ENCODE measurements around the gene TERC.

- TF ChIP-seq CTCF (IDR thresholded peaks at IDR 0.05; ENCODE audit: insufficient read depth, low read depth, low read length) (no peak), EZH2 (IDR thresholded peaks at IDR 0.05; ENCODE audit: insufficient read depth, low read length) (no peak)
These were observed at the start of gene TERC for GRCh38 chr3:169764882-169765612.
